GM10266 (cell line): ENCODE results near the gene DCC.
A peak's percentile ranks its signal among the peaks of the same experiment; 100 is the strongest.

ENCODE experiments used
- DNase-seq: peaks from one replicate; pipeline ENCODE4 v3.0.0; 2012; ENCODE audit errors: extremely low spot score
- TF ChIP-seq, protein P1 (sequence below): IDR thresholded peaks from 2 replicates; pipeline ENCODE4 v1.5.1; 2012; ENCODE audit warnings: mild to moderate bottlenecking, low read depth; ENCODE audit not compliant: control insufficient read depth, insufficient read depth; ENCODE audit errors: missing control alignments

Gene DCC

DNA sequence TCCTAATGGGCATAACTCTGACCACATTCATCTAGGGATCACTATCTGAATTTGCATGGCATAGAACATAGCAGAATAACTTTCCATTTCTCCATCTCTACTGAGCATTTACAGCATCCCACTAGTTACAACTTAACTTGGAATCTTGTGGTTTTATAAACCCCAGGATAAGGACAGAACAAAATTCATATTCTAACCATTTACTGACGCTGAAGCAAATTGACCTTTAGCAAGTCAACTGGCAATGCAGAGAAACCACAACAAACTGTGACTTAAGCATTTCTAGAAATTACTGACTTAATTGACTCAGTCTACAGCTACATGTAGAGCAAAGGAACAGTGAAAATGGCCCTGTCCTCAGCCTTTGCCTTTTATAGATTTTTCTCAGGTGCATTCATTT is 61.2 kb downstream of the DCC start:
- TF ChIP-seq, protein P1, sequence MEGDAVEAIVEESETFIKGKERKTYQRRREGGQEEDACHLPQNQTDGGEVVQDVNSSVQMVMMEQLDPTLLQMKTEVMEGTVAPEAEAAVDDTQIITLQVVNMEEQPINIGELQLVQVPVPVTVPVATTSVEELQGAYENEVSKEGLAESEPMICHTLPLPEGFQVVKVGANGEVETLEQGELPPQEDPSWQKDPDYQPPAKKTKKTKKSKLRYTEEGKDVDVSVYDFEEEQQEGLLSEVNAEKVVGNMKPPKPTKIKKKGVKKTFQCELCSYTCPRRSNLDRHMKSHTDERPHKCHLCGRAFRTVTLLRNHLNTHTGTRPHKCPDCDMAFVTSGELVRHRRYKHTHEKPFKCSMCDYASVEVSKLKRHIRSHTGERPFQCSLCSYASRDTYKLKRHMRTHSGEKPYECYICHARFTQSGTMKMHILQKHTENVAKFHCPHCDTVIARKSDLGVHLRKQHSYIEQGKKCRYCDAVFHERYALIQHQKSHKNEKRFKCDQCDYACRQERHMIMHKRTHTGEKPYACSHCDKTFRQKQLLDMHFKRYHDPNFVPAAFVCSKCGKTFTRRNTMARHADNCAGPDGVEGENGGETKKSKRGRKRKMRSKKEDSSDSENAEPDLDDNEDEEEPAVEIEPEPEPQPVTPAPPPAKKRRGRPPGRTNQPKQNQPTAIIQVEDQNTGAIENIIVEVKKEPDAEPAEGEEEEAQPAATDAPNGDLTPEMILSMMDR = no peak
- DNase-seq = no peak

DNA sequence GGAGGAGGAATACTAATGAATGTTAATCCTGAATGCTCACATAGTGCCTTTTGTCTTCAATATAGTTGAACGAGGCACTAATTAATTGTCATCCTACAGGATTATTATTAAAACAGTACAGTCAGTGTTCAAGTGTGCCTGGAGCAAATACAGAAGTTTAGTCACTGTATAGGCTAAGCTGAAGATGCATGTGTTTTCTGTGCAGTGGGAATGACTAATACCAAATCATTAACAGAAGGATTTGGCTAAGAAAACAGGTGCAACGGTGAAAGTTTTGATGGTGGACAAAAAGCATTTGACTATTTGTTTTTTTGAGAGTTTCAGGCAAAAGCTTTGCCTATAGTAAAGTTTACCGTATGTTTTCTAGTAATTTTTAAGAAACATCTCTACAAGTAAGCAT is 62.8 kb downstream of the DCC start:
- DNase-seq = no peak
- TF ChIP-seq, protein P1 = no peak

DNA sequence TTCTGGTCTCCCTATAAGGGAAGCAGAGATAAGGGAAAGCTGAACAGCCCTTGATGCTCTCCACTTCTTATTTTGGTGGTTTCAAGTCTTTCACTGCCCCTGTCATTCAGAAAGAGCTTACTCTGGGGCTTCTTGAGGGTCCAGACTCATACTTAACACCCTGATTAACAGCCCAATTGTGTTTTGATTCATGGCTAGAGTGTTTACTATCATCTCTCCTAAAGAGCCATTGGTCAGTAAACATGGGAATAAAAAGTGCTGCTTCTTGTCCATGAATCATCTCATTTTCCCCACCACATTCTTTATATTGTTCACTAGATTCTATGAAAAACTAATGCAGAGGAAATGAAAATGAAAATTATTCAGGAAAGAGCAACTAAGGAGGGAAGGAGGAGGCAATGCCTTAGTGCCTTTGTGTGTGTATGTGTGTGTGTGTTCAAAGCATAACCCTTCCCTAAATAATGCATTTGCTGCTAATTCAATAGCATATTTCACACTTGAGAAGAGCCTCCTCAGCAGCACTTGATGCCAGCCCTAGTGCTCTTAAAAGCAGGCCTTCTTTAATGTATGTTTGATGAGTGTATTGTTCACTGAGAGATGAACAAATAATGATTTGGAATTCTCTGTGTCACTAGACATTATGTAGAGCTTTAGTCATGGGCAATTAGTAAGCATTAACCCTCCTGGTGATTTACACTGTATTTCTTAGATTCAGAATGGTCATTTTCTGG is 63.5 kb downstream of the DCC start:
- no peak for DNase-seq
- TF ChIP-seq, protein P1 = no peak

DNA sequence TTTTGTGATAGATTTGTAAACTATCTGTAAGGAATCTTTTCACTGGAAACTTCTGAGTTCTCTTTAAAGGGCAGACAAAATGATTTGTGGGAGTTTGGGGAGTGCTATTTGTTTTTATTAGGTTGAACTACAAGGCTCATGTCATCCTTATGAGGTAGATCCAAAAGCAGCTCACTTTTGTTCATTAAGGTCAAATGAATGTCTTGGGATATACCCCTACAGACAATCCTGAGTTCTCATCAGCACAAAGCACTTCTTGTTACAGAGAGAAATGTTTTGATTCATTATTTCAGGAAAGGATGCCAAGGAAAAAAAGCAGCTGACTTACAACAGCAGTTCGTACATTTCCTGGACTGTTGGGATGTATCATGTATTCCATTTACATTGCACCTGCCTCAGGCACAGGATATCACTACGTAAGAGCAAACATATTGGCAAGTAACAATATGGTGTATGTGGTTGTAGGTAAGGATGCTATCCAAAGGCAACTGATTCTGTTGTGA is 68.9 kb downstream of the DCC start:
- DNase-seq = no peak
- TF ChIP-seq, protein P1 = no peak

DNA sequence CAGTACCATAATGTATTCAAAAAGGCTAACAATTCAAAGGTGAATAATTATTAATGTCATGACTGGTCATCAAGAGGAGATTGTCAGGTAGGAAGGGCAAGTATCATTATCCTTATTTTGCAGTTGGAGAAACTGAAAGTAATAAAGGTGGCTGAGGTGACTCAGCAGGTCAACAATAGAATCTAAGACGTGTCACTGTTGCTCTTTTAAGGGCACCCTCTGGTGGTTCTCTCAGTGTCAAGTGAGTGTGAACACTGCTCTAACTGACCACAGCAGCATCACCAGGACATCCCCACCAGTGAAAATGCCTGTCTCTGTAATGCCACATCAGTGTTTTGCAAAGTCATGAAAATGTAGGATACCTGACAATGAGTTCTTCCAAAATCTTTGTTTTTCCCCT is 69.7 kb downstream of the DCC start:
- TF ChIP-seq, protein P1 = peak; percentile 22
- DNase-seq = peak; percentile 17

DNA sequence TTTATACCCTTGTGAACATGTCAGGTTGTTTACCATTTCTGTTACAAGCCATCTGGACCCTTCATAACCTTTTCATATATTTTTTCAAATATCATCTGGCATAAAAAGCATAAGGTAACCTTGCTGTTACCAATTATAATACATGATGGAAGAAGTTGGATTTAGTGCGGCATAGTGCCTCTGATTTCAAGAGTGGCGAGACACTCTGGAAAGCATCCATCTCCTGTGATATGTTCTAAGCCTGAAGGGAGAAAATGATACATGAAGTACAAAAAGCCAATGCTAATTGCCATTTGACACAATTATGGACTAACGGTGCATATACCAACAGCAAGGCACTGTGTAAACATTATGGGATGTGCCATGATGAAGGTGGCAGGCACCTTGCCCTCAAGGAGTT is 75.1 kb downstream of the DCC start:
- no peak for DNase-seq
- TF ChIP-seq, protein P1 = no peak

DNA sequence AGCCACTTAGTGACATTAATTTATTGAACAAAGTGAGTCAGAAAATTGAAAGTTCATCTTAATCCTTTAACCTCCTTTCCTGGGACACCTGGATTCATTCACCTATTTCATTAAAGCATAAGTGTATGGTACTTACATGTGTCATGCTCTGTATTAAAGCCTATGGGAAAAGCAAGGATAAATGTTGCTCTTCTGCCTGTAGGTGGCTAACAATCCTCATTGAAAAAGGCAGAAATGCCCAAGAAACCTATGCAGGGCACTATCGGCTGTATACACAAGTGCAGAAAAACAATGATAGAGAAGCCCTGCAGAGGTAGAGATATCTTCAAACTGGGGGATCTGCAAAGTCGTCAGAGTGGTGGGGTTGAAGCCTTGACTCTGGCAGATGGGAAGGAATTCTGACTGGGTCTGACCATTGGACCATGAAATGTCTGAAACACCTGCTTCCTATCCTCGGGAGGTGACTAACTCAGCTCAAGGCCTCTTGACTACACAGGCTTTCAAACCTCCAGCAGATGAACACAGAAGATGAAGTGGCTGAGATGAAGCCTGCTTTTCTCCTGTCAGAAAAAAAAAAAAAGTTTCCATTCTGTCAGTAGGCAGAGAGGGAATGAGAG is 83.1 kb downstream of the DCC start:
- TF ChIP-seq, protein P1 = no peak
- no peak for DNase-seq
